ENCODE data around the gene MCTP1.

The MCTP1 gene

DNA sequence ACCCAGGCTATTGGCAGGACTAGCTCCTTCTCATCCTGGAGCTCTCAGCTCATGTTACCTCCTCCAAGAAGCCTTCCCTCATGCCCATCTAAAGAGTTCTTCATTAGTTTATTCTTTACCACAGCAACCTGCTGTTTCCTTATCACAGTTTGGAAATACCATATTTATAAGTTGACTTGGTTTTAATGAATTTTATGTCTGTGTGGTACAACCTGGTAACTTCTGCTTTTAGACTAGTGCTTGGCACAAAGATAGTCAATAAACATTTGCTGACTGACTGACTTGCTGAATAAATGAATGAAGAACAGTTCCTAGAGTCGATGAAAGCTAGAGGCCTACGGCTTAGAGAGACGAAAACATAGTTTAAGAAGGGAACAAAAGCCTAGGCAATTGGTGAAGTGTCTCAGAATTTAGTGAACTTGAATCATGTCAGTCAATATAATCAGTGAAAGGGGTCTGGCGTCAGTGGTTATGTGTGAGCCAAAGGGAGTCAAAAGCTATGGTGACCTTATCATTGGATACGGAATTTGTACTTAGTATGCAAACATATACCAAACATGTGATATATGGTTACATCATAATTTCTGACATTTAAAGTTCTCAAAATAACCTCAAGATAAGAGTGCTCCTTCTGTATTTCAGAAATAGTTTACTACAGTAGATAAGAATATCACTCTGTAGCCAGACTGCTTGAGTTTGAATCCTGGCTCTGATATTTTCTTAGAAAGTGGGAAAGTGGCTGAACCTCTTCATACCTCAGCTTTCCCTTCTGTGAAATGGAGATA is 239.5 kb downstream of the MCTP1 start:
- TF ChIP-seq EP300 (IDR thresholded peaks at IDR 0.05; ENCODE audit: borderline replicate concordance) (no peak), EGR1 (IDR thresholded peaks at IDR 0.05) (no peak), MAX (IDR thresholded peaks at IDR 0.05) (no peak), TCF12 (IDR thresholded peaks at IDR 0.05; ENCODE audit: low read depth) (no peak), YY1 (IDR thresholded peaks at IDR 0.05; ENCODE audit: low read depth) (no peak), CREB1 (IDR thresholded peaks at IDR 0.05; ENCODE audit: low read depth) (no peak), RAD21 (IDR thresholded peaks at IDR 0.05; ENCODE audit: low read depth) (no peak), USF1 (IDR thresholded peaks at IDR 0.05) (no peak), TAF1 (IDR thresholded peaks at IDR 0.05; ENCODE audit: low read depth) (no peak)

- TF ChIP-seq MAX (IDR thresholded peaks at IDR 0.05), result no peak
- TF ChIP-seq CREB1 (IDR thresholded peaks at IDR 0.05; ENCODE audit: low read depth), result no peak
- TF ChIP-seq YY1 (IDR thresholded peaks at IDR 0.05; ENCODE audit: low read depth), result no peak
- no peak for TF ChIP-seq TAF1 (IDR thresholded peaks at IDR 0.05; ENCODE audit: low read depth)
Measured at GRCh38 chr5:95044096-95044495, 240.8 kb downstream of the MCTP1 start.

GRCh38 chr5:95043648-95044047 is 241.2 kb downstream of the MCTP1 start:
- TF ChIP-seq CREB1 (IDR thresholded peaks at IDR 0.05; ENCODE audit: low read depth) (no peak), TCF12 (IDR thresholded peaks at IDR 0.05; ENCODE audit: low read depth) (no peak), ZBTB7A (IDR thresholded peaks at IDR 0.05; ENCODE audit: low read depth) (no peak), CEBPB (IDR thresholded peaks at IDR 0.05) (no peak), USF1 (IDR thresholded peaks at IDR 0.05) (no peak), TAF1 (IDR thresholded peaks at IDR 0.05; ENCODE audit: low read depth) (no peak), TEAD4 (IDR thresholded peaks at IDR 0.05) (no peak), REST (IDR thresholded peaks at IDR 0.05; ENCODE audit: low read depth) (no peak), MAX (IDR thresholded peaks at IDR 0.05) (no peak), YY1 (IDR thresholded peaks at IDR 0.05; ENCODE audit: low read depth) (no peak), RAD21 (IDR thresholded peaks at IDR 0.05; ENCODE audit: low read depth) (no peak)

DNA sequence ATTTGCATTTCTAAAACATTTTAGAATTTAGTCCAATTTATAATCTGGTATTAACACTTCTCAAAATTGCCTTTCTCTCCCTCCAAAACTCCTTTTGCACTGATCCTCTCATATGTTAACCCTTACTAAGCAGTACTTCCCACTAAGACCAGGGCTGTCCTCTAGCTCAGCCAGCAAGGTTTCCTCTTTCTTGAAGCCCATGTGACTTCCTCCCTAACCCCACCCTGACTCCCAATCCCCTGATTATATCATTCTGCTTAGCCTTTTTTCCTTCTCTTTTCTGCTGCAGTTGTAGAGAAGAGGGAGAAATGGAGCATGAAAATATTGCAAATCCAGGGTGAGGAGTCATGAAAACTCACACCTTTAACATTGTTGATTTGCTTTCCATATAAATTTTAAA is 241.7 kb downstream of the MCTP1 start:
- TF ChIP-seq USF1 (IDR thresholded peaks at IDR 0.05) (0 out of 2 replicates have a peak, but pooled peaks have one; percentile 22), REST (IDR thresholded peaks at IDR 0.05; ENCODE audit: low read depth) (no peak)

DNA sequence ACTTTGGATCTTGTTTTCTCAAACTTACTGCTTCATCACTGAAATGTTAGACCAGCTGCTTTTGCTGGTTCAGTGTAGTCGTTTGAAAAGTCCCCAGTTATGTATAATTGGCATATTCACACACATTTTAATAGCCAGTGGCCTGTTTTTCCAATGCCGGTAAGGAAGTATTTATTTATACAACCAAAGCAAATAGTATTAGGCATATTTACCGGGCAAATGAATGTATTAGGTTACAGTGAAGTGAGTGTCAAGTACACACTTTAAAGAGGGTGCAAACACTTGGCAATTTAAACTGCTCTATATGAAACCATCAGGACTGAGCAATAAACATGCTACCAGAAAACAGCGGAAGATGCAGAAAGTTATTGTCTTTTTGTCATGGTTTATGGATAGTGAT is 242.9 kb downstream of the MCTP1 start:
- no peak for TF ChIP-seq ZBTB7A (IDR thresholded peaks at IDR 0.05; ENCODE audit: low read depth)
- TF ChIP-seq TEAD4 (IDR thresholded peaks at IDR 0.05), result no peak
- TF ChIP-seq FOXM1 (IDR thresholded peaks at IDR 0.05; ENCODE audit: borderline replicate concordance, low read depth), result no peak
- TF ChIP-seq EGR1 (IDR thresholded peaks at IDR 0.05), result no peak
- no peak for TF ChIP-seq YY1 (IDR thresholded peaks at IDR 0.05; ENCODE audit: low read depth)
- TF ChIP-seq MAX (IDR thresholded peaks at IDR 0.05), result no peak
- no peak for TF ChIP-seq CREB1 (IDR thresholded peaks at IDR 0.05; ENCODE audit: low read depth)
